GM21529 (cell line): ENCODE measurements around the gene TEPSIN.

Experiments used
- ATAC-seq: cut with Tn5 transposase; IDR thresholded peaks from one replicate; pipeline ENCODE4 v1.9.1; 2021; ENCODE audit not compliant: unreplicated experiment

TEPSIN gene

DNA sequence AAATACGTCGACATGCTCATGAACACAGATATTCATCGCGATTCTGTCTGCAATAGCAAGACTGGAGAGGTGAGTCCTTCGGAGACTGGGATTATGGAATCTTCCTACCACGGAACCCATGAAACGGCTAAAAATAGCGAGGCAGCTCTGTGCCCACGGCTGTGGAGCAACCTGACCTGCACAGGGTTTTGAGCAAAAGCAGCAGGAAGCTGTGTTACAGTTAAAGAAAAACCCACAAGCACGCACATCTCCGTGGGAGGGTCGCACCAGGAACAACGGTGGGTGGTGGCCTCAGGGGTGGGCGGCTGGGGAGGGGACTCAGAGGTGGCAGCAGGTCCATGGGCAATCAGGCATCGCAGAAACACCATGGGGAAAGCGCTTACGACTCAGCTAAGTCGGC lies 31.4 kb upstream of the TEPSIN start:
- no peak for ATAC-seq

DNA sequence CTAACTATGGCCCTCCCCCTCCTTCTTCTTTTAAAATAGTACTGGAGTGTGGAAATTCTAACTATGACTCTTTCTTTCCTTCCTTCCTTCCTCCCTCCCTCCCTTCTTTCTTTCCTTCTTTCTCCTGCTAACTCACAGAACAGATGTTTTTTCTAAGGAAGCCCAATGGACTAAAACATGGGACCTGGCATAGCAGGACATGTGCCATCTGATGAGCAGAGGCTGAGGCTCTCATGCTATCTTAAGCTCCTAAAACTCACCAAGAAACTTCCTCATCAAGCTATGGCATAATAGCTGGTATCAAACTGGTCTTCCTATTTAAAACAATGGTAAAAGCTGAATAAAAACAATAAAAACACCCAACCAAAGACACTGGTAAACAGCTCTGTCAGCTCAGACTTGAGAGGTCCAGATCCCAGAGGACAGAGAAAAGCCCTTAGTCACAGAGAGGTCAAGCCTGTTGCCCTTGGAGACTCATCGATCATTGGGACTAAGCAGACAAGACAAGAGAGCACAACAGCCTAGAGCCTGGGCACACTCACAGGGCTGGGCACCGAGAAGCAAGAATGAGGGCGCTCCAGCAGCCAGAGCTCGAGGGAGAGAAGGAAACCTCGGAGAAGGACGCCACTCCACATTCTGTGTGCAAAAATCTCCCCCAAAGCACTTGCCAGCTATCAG lies 28.7 kb upstream of the TEPSIN start:
- ATAC-seq, result no peak

DNA sequence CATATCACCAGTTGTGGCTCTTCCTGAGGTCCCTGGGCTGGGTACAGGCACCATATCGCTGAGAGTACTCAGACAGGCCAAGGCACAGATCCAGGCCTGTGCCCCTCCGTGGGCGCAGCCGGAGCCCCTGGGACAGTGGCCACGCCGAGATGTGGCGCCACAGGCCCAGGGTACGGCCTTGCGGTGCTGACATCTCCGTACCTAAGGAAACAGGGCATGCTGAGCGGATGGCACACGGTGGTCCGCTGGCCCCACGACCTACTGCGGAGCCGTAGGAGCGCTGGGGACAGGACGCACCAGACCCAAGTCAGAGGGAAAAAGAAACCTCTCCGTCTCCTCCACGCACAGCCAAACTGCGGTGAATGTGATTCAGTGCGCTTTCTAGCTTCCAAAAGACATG lies 26.7 kb upstream of the TEPSIN start:
- ATAC-seq, result no peak

DNA sequence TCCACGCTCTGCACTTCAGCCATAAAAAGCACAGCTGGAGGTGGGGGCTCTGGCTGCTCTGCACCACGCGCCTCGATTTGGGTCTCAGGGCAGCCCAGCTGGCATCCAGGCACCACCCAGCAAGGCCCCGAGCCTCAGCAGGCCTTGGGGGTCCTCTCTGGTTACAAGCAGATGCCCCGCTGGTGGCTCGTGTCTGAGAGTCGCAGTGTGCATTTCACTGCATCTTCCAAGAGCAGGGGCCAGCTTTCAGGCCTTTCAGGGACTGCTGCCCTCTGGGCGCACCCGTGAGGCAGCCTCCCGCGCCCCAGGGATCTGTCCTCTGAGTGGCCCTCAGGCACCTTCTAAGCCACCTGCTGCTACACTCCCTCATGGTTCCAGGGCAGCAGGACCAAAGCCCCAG lies 25.8 kb upstream of the TEPSIN start:
- no peak for ATAC-seq

DNA sequence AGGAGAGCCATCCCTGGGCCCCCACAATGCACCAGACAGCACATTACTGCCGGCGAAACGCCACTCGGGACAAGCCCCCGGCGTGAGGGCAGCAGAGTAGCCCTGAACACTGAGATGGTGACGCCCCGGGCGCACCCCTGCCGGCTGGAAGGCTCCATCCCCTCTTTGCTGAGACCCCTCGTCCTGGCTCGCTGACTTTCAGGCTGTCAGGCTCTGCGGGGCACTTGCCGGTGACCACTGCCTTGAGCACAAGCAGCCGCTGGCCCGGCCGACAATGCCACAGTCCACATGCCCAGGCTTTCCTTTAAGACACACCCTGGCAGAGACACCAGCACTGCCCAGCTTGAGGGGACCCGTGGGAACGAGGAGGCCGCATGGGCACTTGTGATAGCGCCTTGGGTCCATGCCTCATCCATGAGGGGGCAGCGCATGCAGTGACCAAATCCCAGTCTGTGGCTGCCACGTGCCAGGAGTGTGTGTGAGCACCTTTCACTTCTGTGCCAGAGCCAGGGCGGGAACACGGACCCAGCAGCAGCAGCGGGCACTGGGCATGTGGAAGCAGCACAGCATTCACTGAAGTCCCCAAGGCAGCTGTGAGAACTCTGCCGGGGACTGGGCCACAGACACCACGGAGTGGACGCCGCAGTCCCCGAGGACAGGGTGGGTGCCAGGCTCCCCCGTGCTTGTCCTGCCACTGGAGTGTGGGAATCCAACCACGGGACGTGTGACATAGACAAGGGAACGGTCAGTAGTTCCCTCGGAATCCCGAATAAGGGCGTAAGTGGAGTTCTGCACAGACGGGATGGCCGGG lies 24.7 kb upstream of the TEPSIN start:
- ATAC-seq, result no peak

DNA sequence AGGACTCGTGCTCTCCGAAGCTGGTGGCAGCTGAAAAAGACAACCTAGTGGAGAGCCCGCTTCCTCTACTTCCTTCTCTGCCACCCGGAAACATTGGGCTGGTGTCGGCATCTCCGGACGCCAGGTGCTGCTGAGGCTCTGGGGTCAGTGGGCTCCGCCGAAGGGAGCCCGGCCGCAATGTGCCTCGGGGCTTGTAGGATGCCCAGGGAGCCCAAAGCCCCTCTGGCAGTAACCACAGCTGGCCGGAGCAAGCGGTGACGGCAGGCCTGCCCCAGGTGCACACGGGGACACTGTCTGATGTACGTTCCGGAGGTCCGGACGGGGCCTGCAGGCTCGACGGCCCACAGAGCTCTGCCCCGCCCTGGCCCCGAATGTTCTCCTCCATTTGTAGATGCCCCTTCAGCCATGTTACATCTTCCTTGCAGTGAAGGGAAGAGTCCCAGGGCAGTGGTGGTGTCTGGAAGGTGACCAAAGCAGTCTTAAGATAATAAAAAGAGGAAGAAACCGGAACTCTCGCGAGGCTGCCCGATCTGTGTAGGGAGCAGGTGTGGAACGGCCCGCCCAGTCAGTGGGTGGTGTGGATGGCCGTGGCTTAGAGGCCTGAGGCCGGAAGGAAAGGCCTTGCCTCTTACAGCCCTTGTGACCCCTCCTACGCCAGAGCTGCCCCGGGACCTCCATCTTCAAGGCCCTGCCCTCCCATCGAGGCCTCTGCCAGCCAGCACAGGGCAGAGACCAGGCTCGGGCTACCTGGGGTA lies 22.9 kb upstream of the TEPSIN start:
- ATAC-seq, result no peak

DNA sequence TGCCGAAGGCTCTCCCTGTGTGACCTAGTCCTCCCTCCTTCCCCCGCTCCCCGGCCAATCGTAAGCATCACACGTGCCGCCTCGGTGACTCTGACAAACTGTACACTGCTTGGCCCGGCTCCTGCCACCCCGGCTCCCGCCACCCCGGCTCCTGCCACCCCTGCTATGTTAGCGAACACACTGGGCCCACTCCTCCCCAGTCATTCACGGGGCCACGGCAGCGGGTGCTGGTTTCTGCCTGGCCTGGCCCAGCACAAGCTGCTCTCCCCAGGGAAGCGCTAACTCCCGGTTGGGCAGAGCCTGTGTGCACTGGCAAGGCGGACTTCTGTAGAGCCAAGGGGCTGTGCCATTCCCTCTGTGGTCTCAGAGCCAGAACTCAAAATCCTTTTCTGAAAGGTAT lies 22.2 kb upstream of the TEPSIN start:
- ATAC-seq, result no peak

DNA sequence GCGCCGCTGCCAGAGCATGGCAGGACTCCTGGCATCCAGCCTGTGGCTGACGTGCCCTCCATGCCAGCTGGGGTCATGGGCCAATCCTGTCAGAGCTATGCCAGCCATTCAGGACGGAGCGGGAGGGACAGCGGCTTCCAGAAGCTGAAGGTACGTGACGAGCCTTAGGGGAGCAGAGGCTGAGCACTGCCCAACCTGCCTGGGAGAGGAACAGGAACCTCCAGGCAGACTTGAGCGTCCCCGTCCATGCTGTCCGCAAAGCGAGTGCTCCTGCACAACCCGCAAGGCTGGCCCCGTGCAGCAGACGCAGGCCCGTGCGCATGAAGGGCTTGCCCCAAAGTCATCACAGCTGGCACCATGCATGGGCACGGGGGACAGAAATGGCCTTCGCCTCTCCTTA lies 21.8 kb upstream of the TEPSIN start:
- ATAC-seq, result no peak

DNA sequence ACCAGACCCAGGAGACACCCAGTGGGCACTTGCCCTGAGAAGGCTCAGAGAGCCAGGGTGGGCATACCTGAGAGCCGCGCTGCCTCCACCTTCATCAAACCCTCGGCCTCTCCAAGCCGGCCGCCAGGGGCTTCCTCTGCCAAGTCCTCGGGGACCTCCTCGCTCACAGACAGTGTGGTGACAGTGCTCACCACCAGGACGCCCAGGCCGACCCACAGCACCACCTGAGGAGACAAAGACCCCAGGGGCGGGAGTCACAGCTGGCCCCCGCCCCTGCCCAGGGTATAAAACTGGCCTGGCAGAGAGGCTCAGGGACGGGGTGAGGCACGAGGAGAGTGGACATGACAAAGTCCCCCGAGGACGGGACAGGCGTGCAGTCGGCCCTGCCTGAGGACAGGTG lies 21.3 kb upstream of the TEPSIN start:
- ATAC-seq, result no peak

DNA sequence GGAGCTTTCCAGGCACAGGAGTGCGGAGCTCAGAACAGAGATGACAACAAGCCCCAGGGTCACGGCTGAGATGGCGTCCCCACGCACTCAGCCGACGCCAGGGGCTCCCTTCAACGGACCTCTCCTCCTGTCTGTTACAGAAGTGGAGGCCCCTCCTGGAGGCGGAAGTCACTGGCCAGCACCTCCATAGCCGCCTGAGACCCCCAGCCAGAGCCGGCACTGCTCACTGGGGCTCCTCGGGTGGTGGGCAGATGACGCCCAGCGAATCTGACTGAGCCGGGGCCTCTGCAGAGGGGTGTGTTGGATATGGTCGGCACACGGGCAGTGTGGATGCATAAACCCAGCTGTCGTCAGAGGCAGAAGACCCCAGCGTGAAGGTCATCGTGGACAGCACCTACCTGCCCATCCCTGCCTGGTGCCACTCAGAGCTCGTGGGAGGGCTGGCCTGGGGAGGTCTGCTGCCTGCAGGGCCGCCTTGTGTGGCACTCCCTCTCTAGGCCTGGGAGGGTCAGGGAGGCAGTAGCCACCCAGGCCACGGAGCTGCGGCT lies 20.3 kb upstream of the TEPSIN start:
- ATAC-seq, result no peak

DNA sequence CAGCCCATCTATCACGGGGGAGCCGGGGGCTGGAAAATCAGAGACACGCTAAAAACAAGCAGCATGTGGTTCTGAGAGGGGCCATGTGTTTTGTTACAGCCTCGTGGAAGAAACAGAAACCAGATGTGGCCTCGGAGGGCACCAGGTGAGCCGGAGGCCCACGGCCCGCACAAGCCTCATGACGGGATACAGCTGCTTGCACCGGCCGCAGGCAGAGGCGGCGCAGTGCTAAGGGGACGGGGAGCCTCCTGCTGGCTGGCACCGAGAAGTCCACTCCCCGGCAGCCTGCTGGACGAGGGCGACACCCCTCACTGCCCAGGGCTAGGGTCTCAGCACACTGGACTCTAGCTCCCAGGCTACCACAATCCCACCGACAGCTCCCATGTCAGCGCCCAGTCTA lies 19.4 kb upstream of the TEPSIN start:
- no peak for ATAC-seq

DNA sequence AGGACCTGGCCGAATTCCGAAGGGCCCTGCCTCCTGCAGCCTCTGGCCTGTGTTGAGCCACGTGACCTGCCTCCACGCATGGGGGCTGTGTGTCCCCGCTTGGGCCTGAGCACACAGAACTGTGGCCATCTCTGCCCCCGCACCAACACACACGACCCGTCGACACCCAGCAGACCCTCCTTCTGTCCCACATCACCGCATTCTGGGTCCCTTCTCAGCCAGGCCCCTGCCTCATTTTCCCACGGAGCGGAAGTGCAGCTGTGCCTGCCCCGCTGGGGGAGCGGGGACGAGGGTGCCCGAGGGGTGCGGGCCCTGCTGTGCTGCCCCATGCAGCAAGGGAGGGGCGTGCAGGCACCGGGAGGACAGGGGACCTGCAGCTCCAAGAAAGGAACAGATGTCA lies 18.7 kb upstream of the TEPSIN start:
- no peak for ATAC-seq

DNA sequence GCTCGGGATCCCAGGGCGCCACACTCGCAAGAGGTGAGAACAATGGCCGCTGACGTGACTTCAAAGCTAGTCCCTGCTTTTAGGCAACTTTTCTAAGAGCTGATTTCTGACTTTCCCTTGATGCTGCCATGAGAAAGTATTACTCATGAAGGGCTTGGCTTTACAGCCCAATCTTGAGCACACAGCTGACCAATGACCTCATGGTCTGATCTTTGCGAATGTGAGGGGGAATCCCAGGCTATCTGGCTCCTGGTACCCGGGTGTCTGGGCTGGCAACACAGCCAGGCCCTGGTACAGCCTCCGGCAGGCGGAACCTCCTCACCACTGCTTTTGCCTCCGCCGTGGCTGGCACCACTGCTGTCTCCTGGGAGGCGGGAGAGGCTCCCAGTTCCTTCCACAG lies 17.8 kb upstream of the TEPSIN start:
- ATAC-seq, result no peak

DNA sequence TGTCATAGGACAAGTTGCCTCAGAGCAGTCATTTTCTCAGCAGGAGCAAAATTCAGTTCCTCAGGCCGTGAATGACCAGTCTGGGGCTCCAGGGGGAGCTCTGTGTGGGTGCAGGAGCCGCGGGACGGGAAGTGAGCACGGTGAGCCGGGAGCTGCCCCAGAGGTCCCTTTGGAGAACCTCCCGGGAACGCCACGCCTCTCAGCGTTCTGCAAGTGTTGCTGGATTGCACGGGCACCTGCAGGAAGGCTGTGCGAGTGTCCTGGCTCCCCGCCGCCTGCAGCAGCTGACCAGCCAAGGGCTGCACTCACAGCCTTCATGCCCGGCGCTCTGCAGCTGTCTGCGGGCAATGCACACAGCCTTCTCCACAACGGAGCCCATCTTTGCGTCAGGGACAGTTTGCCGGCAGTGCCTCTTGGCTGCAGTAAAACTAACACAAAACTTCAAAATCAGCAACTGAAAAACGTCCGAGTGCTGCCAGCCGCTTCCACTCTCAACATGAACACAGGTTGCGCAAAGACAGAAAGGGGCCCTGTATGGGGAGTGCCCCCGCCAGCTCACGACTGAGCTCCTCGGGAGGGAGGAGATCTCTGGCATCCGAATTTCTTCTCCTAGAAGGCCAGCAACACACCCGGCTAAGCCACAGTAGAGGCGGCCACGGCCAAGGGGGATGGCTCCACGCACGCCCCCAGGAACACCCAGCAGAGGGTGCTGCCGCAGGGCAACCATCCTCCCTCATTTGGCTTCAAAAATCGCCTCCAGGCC lies 16.3 kb upstream of the TEPSIN start:
- ATAC-seq, result no peak

DNA sequence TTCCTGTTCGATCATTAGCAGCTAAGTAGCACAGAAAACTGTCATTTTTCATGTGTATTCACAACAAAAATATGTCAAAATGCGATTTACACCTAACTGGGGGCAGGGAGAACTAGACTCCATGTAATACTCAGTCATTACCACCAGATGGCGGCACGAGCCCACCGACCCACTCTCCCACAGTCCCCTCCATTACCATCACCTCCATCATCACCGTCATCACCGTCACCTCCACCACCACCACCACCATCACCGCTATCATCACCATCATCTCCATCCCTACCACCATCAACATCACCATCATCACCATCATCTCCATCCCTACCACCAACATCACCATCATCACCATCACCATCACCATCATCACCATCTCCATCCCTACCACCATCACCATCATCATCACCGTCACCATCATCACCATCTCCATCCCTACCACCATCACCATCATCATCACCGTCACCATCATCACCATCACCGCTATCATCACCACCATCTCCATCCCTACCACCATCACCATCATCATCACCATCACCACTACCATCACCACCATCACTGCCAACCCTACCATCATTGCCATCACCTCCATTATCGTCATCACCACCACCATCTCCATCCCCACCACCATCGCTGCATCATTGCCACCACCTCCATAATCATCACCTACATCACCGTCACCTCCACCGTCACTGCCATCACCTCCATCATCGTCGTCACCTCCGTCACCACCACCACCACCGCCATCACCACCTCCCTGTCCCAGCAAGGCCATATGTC lies 14.7 kb upstream of the TEPSIN start:
- no peak for ATAC-seq

DNA sequence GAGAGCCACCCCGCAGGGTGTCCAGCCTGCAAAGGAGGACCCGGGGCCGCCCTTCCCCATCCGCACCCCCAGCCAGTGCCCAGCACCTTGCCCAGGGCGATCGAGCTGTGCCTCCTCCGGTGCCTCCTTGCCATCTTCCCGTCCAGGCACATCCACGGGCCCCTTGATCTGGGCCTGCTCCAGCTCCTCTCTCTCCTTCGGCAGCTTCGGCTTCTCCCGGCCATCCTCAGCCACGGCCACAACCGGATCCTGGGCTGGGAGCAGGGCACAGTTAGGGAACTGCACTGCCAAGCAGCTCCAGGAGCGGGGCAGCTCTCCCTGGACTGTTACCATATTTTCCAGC lies 14.1 kb upstream of the TEPSIN start:
- ATAC-seq, result no peak

DNA sequence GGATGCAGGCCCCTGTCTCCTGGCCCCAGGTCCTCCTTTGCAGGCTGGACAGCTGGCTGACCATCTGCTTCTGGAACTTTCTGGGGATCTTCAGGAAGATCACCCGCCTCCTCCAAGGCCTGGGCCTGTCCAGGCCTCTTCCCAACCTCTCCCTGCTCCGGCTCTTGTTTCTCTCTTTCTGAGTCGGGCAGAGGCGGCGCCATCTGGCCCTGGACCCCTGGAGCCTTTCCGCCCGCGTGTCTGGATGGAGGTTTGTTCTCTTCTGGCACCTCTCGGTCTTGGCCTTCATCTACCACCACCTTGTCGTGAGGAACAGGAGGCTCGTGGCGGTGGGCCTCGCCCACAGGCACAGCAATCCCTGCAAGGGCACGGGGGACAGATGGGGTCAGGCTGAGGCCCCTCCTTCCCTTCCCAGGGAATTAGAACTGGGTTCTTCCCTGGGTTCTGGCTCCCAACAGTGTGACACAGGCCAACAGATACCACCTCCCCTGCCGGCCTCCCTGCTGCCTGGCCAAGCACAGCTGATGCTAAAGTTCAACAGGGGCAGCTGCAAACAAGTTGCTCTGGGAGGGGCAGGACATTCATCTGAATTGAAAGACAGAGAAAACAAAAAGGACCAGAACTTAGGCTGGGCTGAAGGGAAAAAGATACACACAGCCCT lies 13.6 kb upstream of the TEPSIN start:
- no peak for ATAC-seq

DNA sequence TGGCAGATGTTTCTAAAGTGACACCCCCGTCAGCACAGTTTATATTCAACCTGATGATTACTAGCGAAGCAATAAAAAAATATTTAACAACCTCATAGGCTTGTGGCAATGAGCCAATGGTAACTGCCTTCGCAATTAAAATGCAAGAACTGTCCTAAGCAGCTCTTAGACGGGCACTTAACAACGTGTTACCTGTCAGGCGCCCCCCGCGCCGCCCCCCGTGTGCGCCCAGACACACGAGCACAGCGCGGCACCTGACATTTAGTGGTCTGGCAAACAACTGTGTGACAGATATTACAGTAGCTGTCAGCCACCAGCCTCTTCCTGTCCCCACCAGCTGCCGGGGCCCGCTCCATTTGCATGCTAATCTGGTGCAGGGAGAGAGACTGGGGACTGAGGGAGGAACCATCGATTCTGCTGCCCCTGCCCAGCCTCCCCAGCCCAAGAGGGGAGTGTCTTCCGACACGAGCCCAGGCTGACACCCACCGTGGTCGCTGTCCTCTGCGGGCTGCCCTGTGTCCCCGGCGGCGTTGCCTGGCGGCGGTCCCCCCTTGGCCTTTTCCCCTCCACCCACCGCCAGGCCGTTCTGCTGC lies 12.9 kb upstream of the TEPSIN start:
- no peak for ATAC-seq

DNA sequence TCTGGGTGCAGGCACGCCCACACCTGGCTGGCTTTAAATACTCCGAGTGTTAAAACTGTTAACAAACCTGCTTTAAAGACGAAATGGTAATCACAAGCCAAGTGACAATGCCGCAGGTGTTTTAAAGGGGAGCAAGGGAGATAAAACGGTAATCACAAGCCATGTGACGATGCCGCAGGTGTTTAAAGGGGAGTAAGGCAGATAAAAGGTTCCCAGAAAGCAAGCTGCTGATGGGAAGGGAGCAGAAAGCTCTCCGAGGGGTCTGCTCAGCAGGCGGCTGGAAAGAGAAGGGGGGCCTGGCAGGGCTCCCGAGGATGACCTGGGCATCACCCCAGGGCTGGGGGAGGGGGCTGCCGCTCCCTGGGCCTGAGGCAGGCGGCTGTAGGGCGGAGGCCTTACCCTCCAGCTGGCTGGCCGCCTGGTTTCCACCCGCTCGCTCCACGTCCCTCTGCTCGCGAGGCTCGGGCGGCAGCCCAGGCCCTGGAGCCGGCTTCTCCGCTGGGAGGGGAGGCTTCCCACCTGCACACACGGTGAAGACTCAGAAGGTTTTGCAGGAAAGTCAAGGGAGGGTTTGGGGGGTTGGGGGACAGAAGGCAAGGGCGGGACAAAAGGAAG lies 12.3 kb upstream of the TEPSIN start:
- no peak for ATAC-seq
